ENCODE measurements around the gene BCAS3.

DNA sequence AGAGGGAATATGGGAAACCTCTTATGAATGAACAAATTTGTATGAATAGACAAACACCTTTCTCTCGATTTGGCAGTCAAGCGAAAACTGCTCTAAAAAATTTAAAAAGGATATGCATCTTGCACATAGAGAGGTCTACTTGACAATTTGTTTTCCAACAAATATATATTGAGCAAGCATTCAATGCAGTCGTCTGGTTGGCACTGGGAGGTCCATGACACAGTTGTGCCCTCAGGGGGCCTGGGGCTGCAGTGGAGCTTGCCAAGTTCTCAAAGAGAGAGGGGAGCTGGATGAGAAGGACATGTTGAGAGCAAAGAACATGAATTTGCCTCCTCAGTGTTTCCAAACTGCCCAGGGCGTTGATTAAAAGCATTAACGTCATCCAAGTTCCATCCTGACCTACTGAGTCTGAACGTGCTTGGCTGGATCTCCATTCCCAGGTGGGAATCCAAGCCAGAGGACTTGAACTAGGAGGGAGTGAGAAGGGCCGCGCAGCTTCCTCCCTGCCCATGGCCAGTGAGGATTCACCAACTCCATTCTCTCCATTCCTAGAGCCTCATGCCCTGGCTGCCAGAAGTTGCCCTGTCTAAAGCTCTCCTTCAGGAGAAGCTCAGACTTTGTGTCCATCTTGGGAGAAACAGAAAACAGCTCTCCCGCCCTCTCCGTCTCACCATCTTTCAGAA lies 746.5 kb downstream of the BCAS3 start:
- no peak for TF ChIP-seq POLR2A (IDR thresholded peaks at IDR 0.05)
- TF ChIP-seq CTCF (IDR thresholded peaks at IDR 0.05 in 8 of 11, conservative IDR thresholded peaks at IDR 0.05 in 3 of 11), result no peak
- no peak for TF ChIP-seq POLR2AphosphoS5 (IDR thresholded peaks at IDR 0.05)

Measured in spleen (tissue), 7 donors.